ENCODE measurements around the gene AVPR2.

Gene AVPR2

GRCh38 chrX:153952373-153953026 is 48.0 kb downstream of the AVPR2 start:
- H3K27ac ChIP-seq = no peak overlapping the region
- TF ChIP-seq CTCF (conservative IDR thresholded peaks at IDR 0.05) = no peak

- no peak overlapping the region for H3K27ac ChIP-seq
- TF ChIP-seq CTCF (conservative IDR thresholded peaks at IDR 0.05) = peak; percentile 90
These were observed 48.9 kb downstream of the AVPR2 start for GRCh38 chrX:153953342-153953830.

GRCh38 chrX:153953892-153954557 is 49.6 kb downstream of the AVPR2 start:
- TF ChIP-seq CTCF (conservative IDR thresholded peaks at IDR 0.05) = no peak
- H3K27ac ChIP-seq = no peak overlapping the region

- H3K27ac ChIP-seq = no peak overlapping the region
- no peak for TF ChIP-seq CTCF (conservative IDR thresholded peaks at IDR 0.05)
These were observed 50.2 kb downstream of the AVPR2 start for GRCh38 chrX:153954558-153955227.

GRCh38 chrX:153955228-153955732 is 50.8 kb downstream of the AVPR2 start:
- H3K27ac ChIP-seq = no peak overlapping the region
- no peak for TF ChIP-seq CTCF (conservative IDR thresholded peaks at IDR 0.05)

- no peak for TF ChIP-seq CTCF (conservative IDR thresholded peaks at IDR 0.05)
- H3K27ac ChIP-seq = no peak overlapping the region
These were observed 51.8 kb downstream of the AVPR2 start for GRCh38 chrX:153956044-153956907.

All from VCaP (cell line).